ENCODE results near the gene CHST8.

DNA sequence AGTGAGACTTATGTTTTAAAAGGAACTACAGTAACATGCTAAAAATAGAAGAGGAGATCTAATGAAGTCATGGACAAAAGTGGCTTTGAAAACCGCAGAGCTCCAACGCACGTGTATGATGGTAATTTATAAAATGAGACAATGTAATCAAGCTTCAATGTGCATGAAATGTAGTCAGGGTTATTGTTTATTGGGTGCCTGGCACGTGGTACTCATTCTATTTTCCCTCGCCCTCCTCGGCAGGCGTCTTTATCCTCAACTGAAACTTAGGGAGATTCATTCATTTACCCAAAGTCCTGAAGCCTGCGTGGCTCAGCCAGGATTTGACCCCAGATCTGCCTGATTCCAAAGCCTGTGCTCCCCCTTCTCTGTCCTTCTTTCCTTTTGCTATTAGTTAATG is 79.8 kb downstream of the CHST8 start:
- TF ChIP-seq ELF4 (IDR thresholded peaks at IDR 0.05) (no peak), FOXA1 (IDR thresholded peaks at IDR 0.05) (no peak), FOXK2 (IDR thresholded peaks at IDR 0.05) (no peak), SP1 (IDR thresholded peaks at IDR 0.05) (no peak), HDGF (IDR thresholded peaks at IDR 0.05; ENCODE audit: borderline replicate concordance) (no peak)
